GM18868 (cell line): ENCODE measurements around the gene OPN1LW.
"Not testable (repeated sequence)": the region's sequence is repeated elsewhere in the genome, so short reads cannot be mapped to it uniquely, and the experiment has no call there.

Experiments used
- ATAC-seq: cut with Tn5 transposase; IDR thresholded peaks from one replicate; pipeline ENCODE4 v1.9.1; 2021; ENCODE audit warnings: mild to moderate bottlenecking, moderate library complexity; ENCODE audit not compliant: unreplicated experiment

Gene OPN1LW

GRCh38 chrX:154132366-154132765, 11.7 kb upstream of the OPN1LW start:
- ATAC-seq = no peak

GRCh38 chrX:154135458-154136229, 8.4 kb upstream of the OPN1LW start:
- ATAC-seq = no peak

- no peak for ATAC-seq
Measured at GRCh38 chrX:154136627-154137161, 7.3 kb upstream of the OPN1LW start.

- no peak for ATAC-seq
Measured at GRCh38 chrX:154138857-154139256, 5.2 kb upstream of the OPN1LW start.

- no peak for ATAC-seq
Measured at GRCh38 chrX:154140206-154140605, 3.8 kb upstream of the OPN1LW start.

- no peak for ATAC-seq
Measured at GRCh38 chrX:154140742-154141141, 3.3 kb upstream of the OPN1LW start.

- no peak for ATAC-seq
Measured at GRCh38 chrX:154142386-154142785, 1.7 kb upstream of the OPN1LW start.

- ATAC-seq = no peak
Measured at GRCh38 chrX:154142950-154143745, 895 bp upstream of the OPN1LW start.

GRCh38 chrX:154151030-154151429, 7.0 kb downstream of the OPN1LW start:
- ATAC-seq = not testable (repeated sequence)

GRCh38 chrX:154156221-154156620, 12.2 kb downstream of the OPN1LW start:
- ATAC-seq = not testable (repeated sequence)

GRCh38 chrX:154157207-154157606, 13.2 kb downstream of the OPN1LW start:
- ATAC-seq = not testable (repeated sequence)

GRCh38 chrX:154159345-154159744, 15.3 kb downstream of the OPN1LW start:
- not testable (repeated sequence) for ATAC-seq

- not testable (repeated sequence) for ATAC-seq
Measured at GRCh38 chrX:154164902-154165301, 20.9 kb downstream of the OPN1LW start.

GRCh38 chrX:154168384-154168783, 24.3 kb downstream of the OPN1LW start:
- not testable (repeated sequence) for ATAC-seq

GRCh38 chrX:154172535-154172943, 28.5 kb downstream of the OPN1LW start:
- not testable (repeated sequence) for ATAC-seq

GRCh38 chrX:154174356-154174755, 30.3 kb downstream of the OPN1LW start:
- not testable (repeated sequence) for ATAC-seq

GRCh38 chrX:154182296-154182695, 38.3 kb downstream of the OPN1LW start, which contains the start of gene OPN1MW:
Gene OPN1MW, plus strand, starts transcription at chrX:154182596. Its CDS starts 82 bp downstream, at chrX:154182678.
- not testable (repeated sequence) for ATAC-seq

- ATAC-seq = not testable (repeated sequence)
Measured at GRCh38 chrX:154183794-154184193, 39.8 kb downstream of the OPN1LW start.

GRCh38 chrX:154192846-154193245, 48.8 kb downstream of the OPN1LW start:
- ATAC-seq = not testable (repeated sequence)

- ATAC-seq = not testable (repeated sequence)
Measured at GRCh38 chrX:154194316-154194715, 50.3 kb downstream of the OPN1LW start.

- not testable (repeated sequence) for ATAC-seq
Measured at GRCh38 chrX:154196466-154196865, 52.4 kb downstream of the OPN1LW start.
